Lower leg skin (tissue), 3 donors: ENCODE measurements around the gene PRPF18.

Experiments
- CTCF ChIP-seq, 3 donors: fragments of 450-650 bp; IDR thresholded peaks; one replicate each; pipeline ENCODE4 v1.5.1; 2016; ENCODE audit warnings: antibody characterized with exemption in 3 of 3, mild to moderate bottlenecking in 3 of 3, moderate library complexity in 2 of 3
- POLR2A ChIP-seq, 2 donors: fragments of 450-650 bp; IDR thresholded peaks; one replicate each; pipeline ENCODE4 v1.6.1; 2016 to 2017; ENCODE audit warnings: antibody characterized with exemption in 2 of 2, mild to moderate bottlenecking in 1 of 2, moderate library complexity in 1 of 2

DNA sequence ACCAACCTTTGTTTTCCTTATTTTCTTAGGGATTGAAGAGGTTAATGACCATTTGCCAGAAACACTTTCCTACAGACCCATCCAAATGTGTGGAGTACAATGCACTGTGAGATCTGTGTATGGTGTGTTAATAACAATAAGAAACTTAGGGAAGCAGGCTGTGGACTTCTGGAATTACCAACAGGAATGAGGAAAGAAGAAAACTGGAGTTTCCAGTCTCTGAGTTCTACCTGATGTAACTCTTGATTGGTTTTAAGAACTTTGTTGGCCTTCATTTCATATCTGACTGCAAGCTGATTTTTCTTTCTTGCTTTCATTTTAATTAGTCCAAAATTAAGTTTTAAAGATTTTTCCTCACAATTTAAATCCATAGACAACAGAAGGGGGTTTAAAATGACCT lies 43.5 kb downstream of the PRPF18 start:
- TF ChIP-seq CTCF (IDR thresholded peaks at IDR 0.05) = no peak
- TF ChIP-seq POLR2A (IDR thresholded peaks at IDR 0.05) = no peak
